PFSK-1 (cell line): ENCODE measurements around the gene USP11.
A peak's percentile ranks its signal among the peaks of the same experiment; 100 is the strongest.

Experiments used
- FOXP2 ChIP-seq: optimal IDR thresholded peaks from 2 replicates; pipeline ENCODE3; 2011; ENCODE audit warnings: borderline replicate concordance, control low read depth, inconsistent platforms; ENCODE audit not compliant: insufficient read depth; ENCODE audit errors: extremely low read length, extremely low read depth
- POLR2AphosphoS5 ChIP-seq: IDR thresholded peaks from 2 replicates; pipeline ENCODE4 v1.6.1; 2012; ENCODE audit warnings: low read depth, mild to moderate bottlenecking, control low read depth, low read length, moderate library complexity
- REST ChIP-seq, 2 experiments: IDR thresholded peaks; 2 replicates each; pipeline versions ENCODE4 v1.6.1 to v1.8.0; 2011 to 2012; ENCODE audit warnings: low read depth in 2 of 2, low read length in 2 of 2, control low read depth in 1 of 2, inconsistent platforms in 1 of 2, mild to moderate bottlenecking in 1 of 2, moderate library complexity in 1 of 2; ENCODE audit not compliant: insufficient read depth in 1 of 2
- SIN3A ChIP-seq: IDR thresholded peaks from 2 replicates; pipeline ENCODE4 v1.6.1; 2012; ENCODE audit warnings: mild to moderate bottlenecking, low read length, moderate library complexity, borderline replicate concordance; ENCODE audit not compliant: insufficient read depth
- TAF1 ChIP-seq: IDR thresholded peaks from 2 replicates; pipeline ENCODE4 v1.6.1; 2012; ENCODE audit warnings: low read length, control low read depth, borderline replicate concordance; ENCODE audit not compliant: insufficient read depth

GRCh38 chrX:47214435-47215077, 18.3 kb upstream of the USP11 start:
- 0 out of 2 replicates have a peak, but pooled peaks have one; percentile 9 for TF ChIP-seq POLR2AphosphoS5
- no peak for TF ChIP-seq REST (IDR thresholded peaks at IDR 0.05; ENCODE audit: insufficient read depth in 1 of 2, low read depth in 2 of 2, low read length in 2 of 2)
- TF ChIP-seq SIN3A: no peak
- no peak for TF ChIP-seq TAF1
- no peak for TF ChIP-seq FOXP2
